Uterus (tissue), 2 donors: ENCODE results near the gene POC1B.

Experiments used
- CTCF ChIP-seq, 4 experiments: fragments of 200-600 bp in 2 of 4; fragments of 450-650 bp in 2 of 4; sonication (generic) in 2 of 4; IDR thresholded peaks; one replicate each; pipeline ENCODE4 v1.5.1; 2016 to 2019; ENCODE audit warnings: antibody characterized with exemption in 4 of 4, mild to moderate bottlenecking in 2 of 4, moderate library complexity in 1 of 4
- POLR2A ChIP-seq, 2 donors: fragments of 450-650 bp; IDR thresholded peaks; one replicate each; pipeline ENCODE4 v1.6.1; 2016; ENCODE audit warnings: antibody characterized with exemption in 2 of 2, mild to moderate bottlenecking in 1 of 2, moderate library complexity in 1 of 2

GRCh38 chr12:89451841-89452251 is 74.0 kb downstream of the POC1B start:
- TF ChIP-seq POLR2A (IDR thresholded peaks at IDR 0.05) (no peak), CTCF (IDR thresholded peaks at IDR 0.05) (no peak)
